GM19239 (cell line): ENCODE measurements around the gene ARHGAP24.
"Not testable (repeated sequence)": the region's sequence is repeated elsewhere in the genome, so short reads cannot be mapped to it uniquely, and the experiment has no call there.

ENCODE experiments used
- DNase-seq: peaks from one replicate; pipeline ENCODE4 v3.0.0; 2011; ENCODE audit warnings: low spot score; ENCODE audit not compliant: insufficient read length
- FAIRE-seq: peaks from 2 replicates; lab custom pipeline; 2011; peaks lifted over from hg19 to GRCh38; lab: Jason Lieb, UNC

ARHGAP24 gene

GRCh38 chr4:86021671-86022070 lies 546.7 kb downstream of the ARHGAP24 start:
- DNase-seq, FAIRE-seq: not testable (repeated sequence)

GRCh38 chr4:86026720-86027119 lies 551.8 kb downstream of the ARHGAP24 start:
- no peak for DNase-seq
- no peak for FAIRE-seq

GRCh38 chr4:86031927-86032326 lies 557.0 kb downstream of the ARHGAP24 start:
- no peak for DNase-seq
- peak; percentile 42 for FAIRE-seq

- FAIRE-seq (no peak), DNase-seq (no peak)
Measured at GRCh38 chr4:86032476-86033022, 557.6 kb downstream of the ARHGAP24 start.

GRCh38 chr4:86033171-86033570 lies 558.2 kb downstream of the ARHGAP24 start:
- no peak for DNase-seq

GRCh38 chr4:86034616-86035015 lies 559.7 kb downstream of the ARHGAP24 start:
- DNase-seq (no peak), FAIRE-seq (no peak)

More at GRCh38 chr4:86033171-86033570, 558.2 kb downstream of the ARHGAP24 start:
- FAIRE-seq: no peak

- DNase-seq: no peak
- FAIRE-seq: no peak
Measured at GRCh38 chr4:86035688-86036087, 560.7 kb downstream of the ARHGAP24 start.

- DNase-seq: no peak
- no peak for FAIRE-seq
Measured at GRCh38 chr4:86036736-86037135, 561.8 kb downstream of the ARHGAP24 start.

- no peak for FAIRE-seq
- DNase-seq: no peak
Measured at GRCh38 chr4:86038037-86038436, 563.1 kb downstream of the ARHGAP24 start.

GRCh38 chr4:86043755-86044592 lies 569.0 kb downstream of the ARHGAP24 start:
- DNase-seq: peak; percentile 1

GRCh38 chr4:86044593-86044985 lies 569.6 kb downstream of the ARHGAP24 start:
- DNase-seq (no peak), FAIRE-seq (no peak)

More at GRCh38 chr4:86043755-86044592, 569.0 kb downstream of the ARHGAP24 start:
- FAIRE-seq: peak; percentile 26

GRCh38 chr4:86048426-86048825 lies 573.5 kb downstream of the ARHGAP24 start:
- FAIRE-seq: no peak
- no peak for DNase-seq

- no peak for FAIRE-seq
- no peak for DNase-seq
Measured at GRCh38 chr4:86050496-86050895, 575.5 kb downstream of the ARHGAP24 start.
